SKM-1 treated with dmso at 0.1 percent for 144 hours (cell line): ENCODE measurements around the gene DCLK1.

Experiments
- DNase-seq: peaks from one replicate; lab custom pipeline; 2025; ENCODE audit not compliant: unreplicated experiment; lab: John Stamatoyannopoulos, UW

Gene DCLK1

GRCh38 chr13:35765366-35765765 lies 365.8 kb downstream of the DCLK1 start:
- no peak for DNase-seq

DNA sequence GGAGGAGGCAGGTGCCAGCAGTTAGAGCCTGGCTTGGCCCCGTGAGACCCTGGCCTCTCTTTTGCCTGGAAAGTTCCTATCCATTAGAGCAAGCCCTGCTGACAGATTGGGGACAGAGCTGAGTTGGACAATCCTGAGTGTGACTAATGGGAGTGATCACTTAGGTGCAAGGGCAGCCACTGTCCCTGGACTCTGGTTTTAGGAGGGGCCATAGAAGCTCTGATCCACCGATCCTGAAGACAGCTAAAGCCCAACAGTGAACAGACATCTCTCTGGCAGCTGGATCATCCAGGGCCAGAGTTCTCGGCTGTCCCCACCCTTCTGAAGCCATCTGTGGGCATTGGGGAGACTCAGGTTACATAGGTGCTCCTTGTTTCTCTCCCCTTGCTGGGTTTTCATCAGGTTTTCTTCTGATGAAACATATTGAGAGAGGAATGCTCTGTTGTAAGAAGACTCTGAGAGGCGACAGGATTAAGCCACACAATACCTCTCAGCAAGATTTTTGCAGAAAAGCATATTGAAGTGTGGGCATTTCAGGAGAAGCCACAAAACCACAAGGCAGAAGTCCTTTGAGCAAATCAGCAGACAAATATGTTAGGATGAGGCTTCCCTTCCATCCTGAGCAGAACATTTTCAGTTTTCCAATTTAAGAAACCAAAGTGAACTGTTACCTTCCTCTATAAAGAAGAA lies 366.7 kb downstream of the DCLK1 start:
- DNase-seq: no peak

DNA sequence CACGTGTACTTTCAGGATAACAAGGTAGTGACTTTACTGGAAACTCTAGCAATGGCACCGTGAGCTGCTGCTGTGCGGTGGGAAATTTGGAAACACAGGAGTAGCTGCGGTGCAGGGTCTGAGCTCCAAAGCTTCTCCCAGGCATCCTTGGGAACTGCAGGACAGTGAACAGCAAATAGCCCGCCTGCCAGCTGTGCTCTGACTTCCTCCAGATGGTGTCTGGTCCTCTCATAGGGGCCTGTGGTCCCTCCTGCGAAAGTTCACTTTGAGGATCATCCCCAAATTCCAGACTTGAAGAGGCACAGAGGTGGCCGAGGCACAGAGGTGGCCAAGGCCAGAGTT lies 367.4 kb downstream of the DCLK1 start:
- no peak for DNase-seq

GRCh38 chr13:35763060-35763781 lies 368.0 kb downstream of the DCLK1 start:
- no peak for DNase-seq

GRCh38 chr13:35761440-35762252 lies 369.5 kb downstream of the DCLK1 start:
- DNase-seq: no peak

DNA sequence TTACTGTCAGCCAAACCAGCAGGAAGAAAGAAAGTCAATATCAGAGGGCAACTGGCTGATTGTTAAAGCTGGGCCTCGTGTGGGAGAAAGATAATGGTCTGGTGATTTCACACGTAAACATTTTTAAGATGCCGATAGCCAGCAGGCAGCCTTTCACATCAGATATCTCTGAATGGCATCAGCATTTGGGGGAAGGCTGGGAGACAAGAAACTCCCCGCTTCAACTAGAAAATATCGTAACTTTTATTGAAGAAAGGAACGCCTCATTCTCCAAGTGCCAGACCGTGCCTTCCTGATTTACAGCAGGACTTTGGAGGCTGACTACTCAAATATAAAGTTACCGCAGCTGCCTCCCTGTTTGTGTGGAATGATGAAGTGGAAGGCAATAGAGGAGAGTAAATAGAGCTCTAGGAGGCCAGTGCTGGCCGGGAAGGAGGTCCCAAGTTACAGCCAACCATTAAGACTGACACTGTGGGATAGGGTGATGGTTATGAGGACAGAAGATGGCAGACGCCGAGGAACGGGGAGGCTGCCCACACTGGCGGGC lies 370.4 kb downstream of the DCLK1 start:
- no peak for DNase-seq

DNA sequence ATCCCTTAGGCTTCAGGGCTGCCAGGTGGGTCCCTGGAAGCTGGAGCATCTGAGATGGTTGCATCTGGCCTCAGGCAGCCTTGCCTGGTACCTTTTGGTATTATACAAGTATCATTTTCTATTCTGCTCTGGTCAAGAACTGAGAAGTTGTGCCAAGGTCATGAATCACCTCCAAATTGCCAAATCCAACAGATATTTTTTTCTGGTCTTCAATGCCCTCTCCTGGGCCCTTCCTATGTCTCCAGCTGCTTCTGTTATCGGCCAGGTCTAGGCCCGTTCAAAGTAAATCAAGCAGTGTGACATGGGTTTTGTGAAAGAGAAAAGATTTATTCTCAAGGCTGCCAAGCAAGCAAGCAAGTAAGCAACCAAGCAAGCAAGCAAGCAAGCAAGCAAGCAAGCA lies 383.6 kb downstream of the DCLK1 start:
- no peak for DNase-seq

DNA sequence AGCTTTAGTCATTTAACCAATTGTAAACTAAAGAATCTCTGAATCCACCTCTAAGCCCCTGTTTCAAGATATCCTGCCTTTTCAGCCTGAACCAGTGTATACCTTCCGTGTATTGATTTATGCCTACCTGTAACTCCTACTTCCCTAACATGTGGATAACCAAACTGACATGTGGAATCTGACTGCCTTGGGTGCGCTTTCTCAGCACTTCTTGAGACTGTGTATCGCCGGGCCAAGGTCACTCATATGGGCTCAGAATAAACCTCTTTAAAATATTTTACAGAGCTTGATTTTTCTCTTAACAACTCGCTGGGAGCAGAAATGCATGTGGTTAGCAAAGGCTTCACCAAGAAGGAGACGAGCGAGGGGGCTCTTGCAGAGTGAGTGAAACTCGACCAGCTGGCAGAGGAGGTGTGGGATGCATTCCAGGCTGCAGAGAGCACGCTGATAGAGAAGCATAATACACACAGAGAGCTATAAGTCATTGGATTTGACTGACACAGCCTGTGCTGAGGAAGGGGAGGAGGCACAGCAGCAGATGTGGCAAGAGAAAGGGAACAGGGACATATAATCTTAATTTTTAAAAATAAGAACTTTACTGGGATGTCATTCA lies 386.5 kb downstream of the DCLK1 start:
- no peak for DNase-seq

DNA sequence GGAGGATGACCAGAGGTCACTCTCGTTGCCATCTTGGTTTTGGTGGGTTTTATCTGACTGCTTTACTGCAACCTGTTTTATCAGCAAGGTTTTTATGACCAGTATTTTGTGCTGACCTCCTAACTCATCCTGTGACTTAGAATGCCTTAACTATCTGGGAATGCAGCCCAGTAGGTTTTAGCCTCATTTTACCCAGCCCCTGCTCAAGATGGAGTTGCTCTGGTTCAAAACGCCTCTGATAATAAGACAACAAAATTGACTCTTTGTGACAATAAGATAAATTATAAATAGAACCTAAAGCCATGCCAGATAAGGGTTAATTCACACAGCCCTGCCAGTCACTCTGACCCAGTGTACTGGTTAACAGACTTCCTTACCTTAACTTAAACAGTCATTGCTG lies 387.0 kb downstream of the DCLK1 start:
- DNase-seq: no peak

DNA sequence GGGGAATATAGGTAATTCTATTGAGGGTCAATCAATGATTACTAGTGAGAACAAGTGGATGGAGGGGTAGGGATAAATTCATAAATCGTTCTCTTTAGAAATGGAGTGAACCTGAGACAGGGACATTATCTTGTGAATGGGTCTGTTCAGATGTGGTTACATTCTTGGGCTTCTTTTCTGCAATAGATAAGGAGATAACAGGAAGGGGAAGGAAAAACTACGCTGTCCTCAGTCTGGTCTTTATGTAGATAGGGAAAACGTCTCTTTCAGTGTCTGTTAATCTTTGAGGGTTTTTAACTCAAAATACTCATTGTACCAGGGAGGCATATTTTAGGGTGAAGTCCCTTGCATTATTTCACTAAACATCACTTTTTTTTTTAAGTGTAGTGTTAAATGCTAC lies 388.0 kb downstream of the DCLK1 start:
- DNase-seq: no peak

DNA sequence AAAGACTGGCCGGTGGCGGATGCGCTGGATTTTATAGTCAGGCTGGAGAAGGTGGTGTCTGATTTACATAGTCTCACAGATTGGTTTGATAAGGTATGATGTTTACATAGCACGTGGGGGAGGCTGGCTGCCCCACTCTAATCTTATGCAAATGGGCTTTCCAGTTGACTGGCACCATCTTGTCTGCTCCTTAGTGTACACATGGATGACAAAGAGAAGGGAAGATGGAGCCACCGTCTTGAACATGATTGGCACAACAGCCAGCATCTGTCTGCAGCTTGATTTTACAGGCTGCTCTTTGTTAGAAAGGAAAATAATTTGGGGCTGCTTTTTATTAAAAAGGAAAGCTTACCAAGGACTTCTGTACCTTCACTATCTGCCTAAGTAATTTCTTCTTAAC lies 389.5 kb downstream of the DCLK1 start:
- DNase-seq: no peak

DNA sequence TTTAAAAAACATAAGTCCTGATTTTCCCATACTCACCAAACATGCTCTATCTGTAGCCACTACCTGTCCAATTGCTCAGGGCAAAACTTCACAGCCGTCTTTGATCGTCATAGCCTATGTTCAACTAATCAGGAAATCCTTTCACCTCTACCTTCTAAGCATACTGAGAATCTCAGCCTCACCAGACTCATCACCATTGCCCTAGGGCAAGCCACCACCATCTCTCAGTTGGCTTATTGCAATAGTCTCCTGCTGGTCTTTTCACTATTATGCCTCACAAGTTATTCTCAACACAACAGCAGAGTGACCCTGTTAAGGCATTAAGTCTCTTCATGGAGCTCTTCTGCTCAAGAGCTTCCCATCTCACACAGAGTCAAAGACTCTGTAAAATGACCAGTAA lies 394.3 kb downstream of the DCLK1 start:
- no peak for DNase-seq

GRCh38 chr13:35733827-35734226 lies 397.4 kb downstream of the DCLK1 start:
- DNase-seq: no peak

- no peak for DNase-seq
These were observed 398.6 kb downstream of the DCLK1 start for GRCh38 chr13:35732565-35732964.

GRCh38 chr13:35731471-35731870 lies 399.7 kb downstream of the DCLK1 start:
- DNase-seq: no peak

DNA sequence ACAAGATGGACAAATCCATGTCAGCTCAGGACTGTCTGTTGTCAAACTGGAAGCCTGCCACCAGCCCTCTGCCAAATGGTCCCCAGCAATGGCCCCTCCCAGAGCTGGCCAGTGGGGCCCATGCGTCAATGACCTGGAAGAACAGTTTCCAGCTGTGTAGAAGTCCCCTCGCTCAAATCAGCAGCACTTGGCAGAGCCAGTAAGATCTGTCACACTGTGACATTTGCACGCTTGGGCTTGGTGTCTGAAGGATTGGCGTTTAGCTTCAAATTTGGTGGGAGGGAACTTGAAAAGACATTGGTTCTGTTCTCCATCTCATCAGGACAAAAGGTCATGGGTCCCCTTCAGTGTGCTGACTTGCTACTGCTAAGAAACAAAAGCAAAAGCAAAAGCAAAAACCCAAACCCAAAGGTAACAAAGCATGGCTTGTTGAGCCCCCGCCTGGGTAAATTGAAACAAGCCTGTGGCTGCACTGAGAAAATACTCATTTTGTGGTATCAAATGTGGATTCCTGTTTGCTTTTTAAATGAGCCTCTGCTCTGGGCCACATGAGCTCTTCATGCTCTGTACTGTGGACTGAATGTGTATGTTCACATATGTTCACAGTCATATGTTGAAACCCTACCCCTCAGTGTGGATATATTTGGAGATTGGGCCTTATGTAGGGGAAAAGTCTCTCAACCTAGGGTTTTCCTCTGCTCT lies 401.1 kb downstream of the DCLK1 start:
- no peak for DNase-seq

- DNase-seq: no peak
These were observed 403.3 kb downstream of the DCLK1 start for GRCh38 chr13:35727881-35728280.

DNA sequence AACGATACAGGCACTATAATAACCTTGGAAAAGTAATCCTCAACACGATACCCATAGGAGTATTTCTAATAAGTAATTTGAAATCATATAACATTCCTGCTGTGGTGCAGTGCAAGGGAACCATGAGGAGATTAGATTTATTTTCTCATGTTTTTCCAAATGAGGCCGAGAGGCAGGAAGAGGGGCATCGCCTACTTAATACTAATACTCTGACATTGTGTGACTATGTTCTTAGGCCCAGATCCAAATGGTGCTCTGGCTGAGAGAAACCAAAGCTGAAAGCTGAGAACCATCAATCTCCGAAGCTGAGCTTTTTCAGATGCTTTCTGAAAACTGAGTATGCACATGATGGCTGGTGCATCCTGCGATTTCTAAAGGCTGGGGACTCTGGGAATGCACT lies 406.7 kb downstream of the DCLK1 start:
- DNase-seq: no peak

- DNase-seq: peak; percentile 27
These were observed 407.4 kb downstream of the DCLK1 start for GRCh38 chr13:35723821-35724220.

- DNase-seq: no peak
These were observed 408.1 kb downstream of the DCLK1 start for GRCh38 chr13:35723053-35723461.
